Myocyte (in vitro differentiated cells): Measurements from ENCODE around the gene TMEM218. TPM values are rescaled to one million over a fixed set of nuclear protein-coding genes. Genes with fewer than 3 reads are reported as not detected.
"Not testable (repeated sequence)": the region's sequence is repeated elsewhere in the genome, so short reads cannot be mapped to it uniquely, and the experiment has no call there.

Source experiments
- DNase-seq: peaks from one replicate; pipeline ENCODE4 v3.0.0-alpha.2; 2012; ENCODE audit warnings: low read depth
- total RNA-seq: library from RNA; depleted of rRNA; stranded (reverse); fragments of >200 nt; gene quantifications from 2 replicates; pipeline ENCODE4 v1.2.3, GENCODE V29; 2014

The TMEM218 gene
- total RNA-seq, 1 donor from 2014 or later: 30.8 TPM

GRCh38 chr11:125090151-125090550 lies 21.3 kb downstream of the TMEM218 start:
- not testable (repeated sequence) for DNase-seq

- DNase-seq: not testable (repeated sequence)
Measured at GRCh38 chr11:125089481-125089880, 21.9 kb downstream of the TMEM218 start.

DNA sequence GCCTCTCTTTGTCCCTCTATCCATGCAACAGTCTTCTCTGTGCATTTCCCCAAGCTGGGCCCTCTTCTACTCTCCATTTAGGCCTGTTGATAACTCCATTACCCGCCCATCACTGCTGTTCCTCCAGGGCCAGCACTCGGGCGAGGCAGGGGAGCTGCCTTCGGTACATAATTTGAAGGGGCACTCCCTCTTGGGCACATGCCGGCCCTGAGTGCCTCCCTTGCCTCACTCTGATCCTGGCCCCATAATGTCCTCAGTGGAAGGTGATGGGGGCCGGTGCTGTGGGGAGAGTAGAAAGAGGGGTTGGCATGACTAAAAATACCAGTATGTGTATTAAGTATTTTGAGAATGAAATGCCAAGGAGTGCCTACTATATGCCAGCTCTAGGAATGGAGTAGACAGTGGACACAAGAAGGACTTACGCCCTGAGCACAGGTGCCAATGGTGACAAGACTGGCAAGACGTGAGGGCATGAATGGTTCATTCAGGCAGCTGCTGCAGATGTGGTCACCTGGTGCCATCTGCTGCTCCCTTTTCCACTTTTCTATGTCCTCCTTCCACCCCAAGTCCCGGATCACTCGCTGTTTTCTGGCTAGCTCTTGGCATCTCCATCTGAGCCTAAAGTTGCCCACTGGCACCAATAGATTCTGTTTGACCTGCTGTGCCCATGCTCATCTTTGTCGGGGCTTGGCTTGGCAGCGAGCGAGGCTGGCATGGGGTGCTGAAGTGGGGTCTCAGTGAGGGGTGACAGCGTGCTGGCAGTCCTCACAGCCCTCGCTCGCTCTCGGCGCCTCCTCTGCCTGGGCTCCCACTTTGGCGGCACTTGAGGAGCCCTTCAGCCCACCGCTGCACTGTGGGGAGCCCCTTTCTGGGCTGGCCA lies 22.6 kb downstream of the TMEM218 start:
- DNase-seq: no peak

GRCh38 chr11:125088123-125088522 lies 23.3 kb downstream of the TMEM218 start:
- DNase-seq: no peak

DNA sequence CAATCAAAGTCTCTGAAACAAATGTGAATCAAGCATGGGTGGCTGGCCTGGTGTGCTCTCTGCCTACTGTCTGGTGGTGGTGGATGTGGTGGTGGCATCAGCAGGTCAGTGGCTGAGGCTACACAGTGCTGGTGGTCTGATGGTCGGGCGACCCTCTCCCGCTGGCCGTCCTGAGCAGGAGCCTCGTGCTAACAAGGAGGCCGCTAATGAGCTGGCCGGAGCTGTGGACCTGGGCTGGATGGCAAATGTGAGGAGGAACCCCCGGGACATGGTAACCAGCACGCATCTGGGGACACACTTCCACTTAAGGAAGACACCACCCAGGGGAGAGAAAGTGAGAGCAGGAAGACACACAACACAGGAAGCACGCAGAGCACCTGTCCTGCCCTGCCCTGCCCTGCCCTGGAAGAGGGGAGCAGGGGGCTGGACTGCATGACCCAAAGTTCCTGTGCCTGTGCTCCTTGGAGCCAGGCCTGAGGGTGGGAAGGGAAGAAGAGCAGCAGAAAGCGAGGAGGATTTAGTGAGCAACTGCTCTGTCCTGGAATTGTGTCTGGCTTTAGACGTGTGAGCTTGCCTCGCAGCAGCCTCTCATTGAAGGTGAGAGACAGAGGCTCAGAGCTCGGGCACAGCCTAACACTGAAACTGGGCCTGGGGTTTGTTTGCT lies 24.7 kb downstream of the TMEM218 start:
- DNase-seq: no peak

DNA sequence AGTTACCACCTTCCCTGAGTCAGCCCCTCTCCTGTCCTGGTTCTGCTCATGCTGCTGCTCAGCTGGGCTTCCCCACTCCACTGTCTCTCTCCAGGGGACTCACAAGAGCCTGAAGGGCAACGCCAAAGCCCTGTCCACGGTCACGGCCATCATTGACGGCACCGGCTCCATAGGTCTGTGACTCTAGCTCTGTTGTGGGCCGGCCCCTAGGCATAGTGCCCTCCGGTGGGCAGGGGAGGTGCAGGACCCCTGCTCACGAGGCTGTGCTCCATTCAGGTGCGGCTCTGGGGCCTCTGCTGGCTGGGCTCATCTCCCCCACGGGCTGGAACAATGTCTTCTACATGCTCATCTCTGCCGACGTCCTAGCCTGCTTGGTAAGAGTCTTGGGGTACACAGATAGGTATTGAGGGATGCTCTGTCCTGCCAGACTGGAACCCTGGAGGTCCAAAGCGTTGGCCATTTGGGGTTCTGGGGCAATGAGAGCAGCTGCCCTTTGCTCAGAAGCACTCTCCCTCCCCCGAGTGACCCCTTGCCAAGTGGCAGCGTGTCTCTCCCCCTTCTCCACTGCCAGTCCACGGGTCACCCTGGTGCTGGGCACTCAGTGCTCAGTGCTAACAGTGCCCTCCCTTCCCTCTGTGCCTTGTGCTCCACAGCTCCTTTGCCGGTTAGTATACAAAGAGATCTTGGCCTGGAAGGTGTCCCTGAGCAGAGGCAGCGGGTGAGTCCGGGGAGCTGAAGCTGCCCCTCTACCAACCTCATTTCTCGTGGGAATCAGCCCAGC lies 25.9 kb downstream of the TMEM218 start:
- no peak for DNase-seq

- DNase-seq: no peak
Measured at GRCh38 chr11:125084761-125085231, 26.6 kb downstream of the TMEM218 start.

DNA sequence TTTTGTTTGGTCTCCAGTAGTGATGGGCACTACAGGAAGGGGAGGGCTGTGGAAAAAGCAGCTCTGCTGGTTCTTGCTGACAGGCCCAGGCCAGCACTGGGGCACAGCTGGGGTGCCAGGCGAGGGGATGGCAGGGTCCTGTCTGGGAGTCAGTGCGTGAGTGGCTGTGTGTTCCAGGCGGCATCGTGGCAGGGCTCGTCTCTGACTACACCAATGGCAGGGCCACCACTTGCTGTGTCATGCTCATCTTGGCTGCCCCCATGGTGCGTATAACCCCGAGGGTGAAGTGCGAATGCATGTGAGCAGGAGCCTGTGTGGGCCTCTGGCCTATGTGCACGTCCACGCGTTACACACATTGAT lies 27.4 kb downstream of the TMEM218 start:
- no peak for DNase-seq

DNA sequence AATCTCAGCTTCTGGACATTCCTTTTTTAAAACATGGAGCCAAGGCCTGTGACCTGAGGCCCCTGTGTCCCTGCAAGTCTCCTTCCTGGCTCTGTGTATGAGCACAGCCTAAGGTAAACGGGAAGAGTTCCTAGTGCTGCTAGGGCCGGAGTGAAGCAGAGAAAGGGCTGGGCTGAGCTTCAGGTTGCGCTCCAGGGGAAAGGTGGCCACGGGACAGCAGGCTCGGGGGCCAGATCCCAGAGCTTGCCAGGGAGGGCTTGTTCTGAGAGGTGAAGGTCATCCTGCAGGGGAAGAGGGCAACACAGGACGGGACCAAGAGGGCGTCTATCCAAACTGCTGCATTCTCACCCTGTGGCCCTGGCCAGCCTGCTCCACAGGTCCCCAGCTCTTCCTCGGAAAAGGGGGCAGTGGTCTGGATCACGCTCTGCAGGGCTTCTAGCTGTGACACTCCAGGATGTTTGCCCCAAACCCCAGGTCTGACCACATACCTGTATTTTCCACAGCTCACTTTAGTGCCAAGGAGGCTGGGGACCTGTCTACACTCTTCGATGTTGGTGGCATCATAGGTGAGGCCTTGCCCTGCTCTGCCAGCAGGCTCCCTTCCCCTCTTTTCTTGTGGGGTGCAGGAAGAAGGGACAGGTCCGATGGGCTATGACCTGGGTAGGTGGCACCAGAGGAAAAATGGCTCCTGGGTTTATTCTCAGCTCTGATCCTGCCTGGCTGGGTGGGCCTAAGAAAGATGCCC lies 27.9 kb downstream of the TMEM218 start:
- no peak for DNase-seq

DNA sequence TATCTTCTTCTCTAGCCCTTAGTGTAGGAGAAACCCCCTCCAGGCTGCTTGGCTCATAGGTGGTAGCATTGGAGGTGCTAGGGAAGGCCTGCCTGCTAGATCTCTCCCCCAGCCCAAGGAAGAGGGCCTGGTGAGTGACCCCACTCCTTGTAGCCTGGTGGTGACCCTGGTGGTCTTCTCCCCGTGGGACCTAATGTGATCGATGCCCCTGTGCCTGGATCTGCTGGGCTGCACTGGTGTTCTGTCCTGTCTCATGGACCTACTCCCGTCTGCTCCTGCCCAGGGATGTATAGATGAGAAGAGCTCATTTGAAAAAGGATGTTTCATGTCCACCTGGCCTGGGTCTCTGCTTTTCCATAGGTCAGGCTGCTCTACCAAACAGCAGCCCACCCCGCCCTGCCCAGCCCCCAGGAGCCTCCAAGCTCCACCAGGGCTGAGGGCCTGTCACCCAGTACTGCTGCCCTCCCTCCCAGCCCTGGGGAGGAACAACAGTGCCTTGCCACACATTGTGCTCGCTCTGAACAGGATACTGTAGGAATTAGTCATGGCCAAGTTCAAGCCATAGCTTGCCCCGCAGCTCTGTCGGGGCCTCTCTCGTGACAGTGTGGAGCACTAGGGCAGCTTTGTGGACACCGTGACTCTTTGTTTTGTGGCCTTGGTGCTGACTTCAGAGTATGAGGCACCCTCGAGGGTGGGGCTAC lies 28.7 kb downstream of the TMEM218 start:
- DNase-seq: peak; percentile 83

- no peak for DNase-seq
Measured at GRCh38 chr11:125082040-125082439, 29.4 kb downstream of the TMEM218 start.

DNA sequence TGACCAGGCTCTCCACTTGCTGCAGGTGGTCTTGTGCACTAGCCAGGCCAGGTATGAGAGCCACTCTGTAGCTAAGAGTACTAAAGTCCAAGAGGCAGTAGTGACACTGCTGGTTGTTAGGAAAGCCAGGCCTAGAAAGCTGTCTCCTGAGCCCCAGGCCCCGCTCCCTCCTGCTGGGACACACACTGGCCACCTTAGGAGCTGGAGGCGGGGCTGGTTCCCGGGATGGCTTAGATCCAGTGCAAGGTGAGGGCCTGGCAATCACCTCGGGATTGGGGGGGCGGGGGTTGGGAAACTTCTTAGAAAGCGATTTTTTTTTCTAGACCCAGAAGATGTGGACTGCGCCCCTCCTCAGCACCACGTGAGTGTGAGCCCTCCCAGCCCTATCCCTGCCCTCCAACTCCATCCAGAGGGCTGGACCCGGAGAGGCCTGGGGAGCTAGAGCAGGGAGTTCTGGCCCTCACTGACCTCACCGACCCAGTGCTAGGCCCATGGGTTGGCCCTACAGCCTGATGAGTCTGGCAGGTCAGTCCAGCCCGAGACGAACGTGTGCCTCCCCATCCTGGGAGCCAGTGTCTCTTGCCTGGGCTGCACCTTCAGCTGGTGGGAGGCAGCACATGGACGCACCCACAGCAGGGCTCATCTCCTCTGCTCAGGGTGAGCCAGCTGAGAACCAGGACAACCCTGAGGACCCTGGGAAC lies 30.2 kb downstream of the TMEM218 start:
- DNase-seq: no peak

DNA sequence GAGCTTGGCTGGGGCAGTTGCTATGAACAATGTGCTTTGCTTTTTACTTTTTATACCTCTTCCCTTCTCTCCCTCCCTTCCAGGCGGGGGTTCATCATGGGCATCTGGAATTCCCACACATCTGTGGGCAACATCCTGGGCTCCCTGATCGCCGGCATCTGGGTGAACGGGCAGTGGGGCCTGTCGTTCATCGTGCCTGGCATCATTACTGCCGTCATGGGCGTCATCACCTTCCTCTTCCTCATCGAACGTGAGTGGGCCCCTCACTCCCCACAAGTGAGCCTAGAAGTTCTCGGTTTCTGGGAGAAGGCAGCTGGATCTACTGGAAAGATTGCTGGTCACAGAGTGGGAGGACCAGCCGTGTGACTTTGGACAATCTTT lies 30.9 kb downstream of the TMEM218 start:
- DNase-seq: no peak

DNA sequence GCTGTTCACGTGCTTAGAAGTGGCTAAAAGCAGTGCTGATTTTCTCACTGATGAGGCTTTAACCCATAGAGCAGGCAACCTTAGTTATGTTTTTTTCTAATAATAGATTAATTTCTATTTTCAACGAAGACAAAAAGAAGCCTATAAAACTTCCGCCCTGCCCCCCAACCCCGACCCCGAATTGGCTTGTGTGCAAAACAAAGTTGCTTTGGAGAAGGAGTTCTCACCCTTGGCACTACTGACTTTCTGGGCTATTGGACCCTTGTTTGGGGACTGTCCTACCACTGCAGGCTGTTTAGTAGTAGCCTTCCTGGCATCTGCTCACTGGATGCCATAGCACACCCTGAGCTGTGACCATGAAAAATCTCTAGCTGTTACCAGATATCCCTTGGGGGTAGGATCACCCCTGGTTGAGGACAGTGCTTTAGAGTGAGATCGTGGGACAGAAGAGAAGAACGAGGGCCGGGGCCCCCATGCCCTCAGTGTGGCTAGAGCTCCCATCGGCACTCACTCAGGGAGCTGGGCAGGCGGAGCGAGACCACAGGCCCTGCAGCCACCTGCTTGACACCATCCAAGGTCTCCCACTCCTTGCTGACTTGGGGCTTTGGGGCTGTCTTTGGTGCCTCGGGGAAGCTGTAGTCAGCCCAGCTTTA lies 31.4 kb downstream of the TMEM218 start:
- DNase-seq: peak; percentile 87

DNA sequence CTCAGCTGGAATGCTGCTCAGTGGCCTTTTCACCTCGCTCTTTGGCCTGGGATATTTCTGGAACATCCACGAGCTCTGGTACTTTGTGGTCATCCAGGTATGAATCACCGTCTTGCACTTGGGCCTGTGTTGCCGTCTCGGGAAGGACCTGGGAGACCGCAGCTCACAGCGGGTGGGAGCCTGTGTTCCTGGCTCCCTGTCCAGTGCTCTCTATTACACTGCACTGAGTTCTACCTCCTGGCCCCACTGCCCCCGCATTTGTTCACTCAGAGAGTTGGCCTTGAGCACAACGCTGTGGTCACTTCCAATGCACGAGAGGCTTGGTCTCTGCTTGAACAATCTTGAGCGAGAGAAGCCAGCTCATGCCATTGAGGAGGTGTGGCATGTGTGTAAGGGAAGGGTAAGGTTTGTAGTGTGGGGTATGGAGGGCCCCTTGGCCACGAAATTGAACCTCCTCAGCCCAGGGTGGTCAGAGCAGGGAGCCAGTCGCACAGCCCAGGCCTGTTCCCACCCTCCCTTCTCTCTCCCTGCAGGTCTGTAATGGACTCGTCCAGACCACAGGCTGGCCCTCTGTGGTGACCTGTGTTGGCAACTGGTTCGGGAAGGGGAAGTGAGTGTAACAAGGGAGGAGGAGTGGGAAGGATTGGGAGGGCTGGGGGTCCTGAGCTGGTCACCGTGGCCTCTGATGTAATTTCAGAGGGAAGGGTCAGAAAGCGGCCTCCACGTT lies 32.1 kb downstream of the TMEM218 start:
- peak; percentile 77 for DNase-seq

DNA sequence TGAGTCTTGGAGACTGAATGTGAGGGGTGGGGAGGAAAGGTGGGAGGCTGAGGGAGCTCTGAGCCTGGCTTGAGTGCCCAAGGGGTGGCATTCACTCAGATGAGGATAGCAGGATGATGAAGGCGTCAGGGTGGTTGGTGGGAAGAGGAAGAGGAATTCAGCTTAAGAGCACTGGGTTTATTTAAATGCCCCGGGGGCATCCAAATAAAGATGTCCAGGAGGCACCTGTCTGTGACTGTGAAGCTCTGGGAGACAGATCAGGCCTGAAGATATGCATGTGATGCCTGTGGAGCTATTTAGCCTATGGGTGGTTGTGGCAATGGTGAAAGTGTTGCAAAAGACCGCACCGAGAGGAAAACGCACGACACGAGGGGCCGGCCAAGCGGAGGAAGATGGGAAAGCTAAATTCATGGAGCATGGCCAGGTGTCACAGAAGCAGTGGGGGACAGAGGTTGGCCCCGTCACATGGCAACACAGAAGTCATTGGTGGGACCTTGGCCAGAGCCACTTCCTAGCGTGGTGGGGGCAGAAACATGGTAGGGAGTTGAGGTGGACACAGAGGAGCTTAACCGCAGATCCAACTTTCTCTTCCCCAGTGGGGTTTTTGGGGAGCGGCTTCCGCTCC lies 32.8 kb downstream of the TMEM218 start:
- DNase-seq: no peak

GRCh38 chr11:125078016-125078415 lies 33.4 kb downstream of the TMEM218 start:
- no peak for DNase-seq

- DNase-seq: no peak
Measured at GRCh38 chr11:125076378-125076945, 35.0 kb downstream of the TMEM218 start.
